Thyroid gland (tissue), 4 donors: ENCODE data around the gene GLRA3. TPM values are rescaled to one million over a fixed set of nuclear protein-coding genes. Genes with fewer than 3 reads are reported as not detected.

ENCODE experiments used
- DNase-seq, 2 donors: peaks; one replicate each; pipeline ENCODE4 v3.0.0-alpha.2; 2019
- H3K27ac ChIP-seq, 3 donors: fragments of 200-600 bp; sonication (generic); 1 replicate in 2 of 3; 2 replicates in 1 of 3; pipeline ENCODE4 v1.5.1; 2016 to 2019; ENCODE audit warnings: mild to moderate bottlenecking in 1 of 3, moderate library complexity in 1 of 3
- H3K27me3 ChIP-seq: fragments of 200-600 bp; sonication (generic); one replicate; pipeline ENCODE4 v1.5.1; 2019
- H3K36me3 ChIP-seq, 2 donors: fragments of 200-600 bp; sonication (generic); one replicate each; pipeline ENCODE4 v1.5.1; 2016 to 2019
- H3K4me1 ChIP-seq, 2 donors: fragments of 200-600 bp; sonication (generic); one replicate each; pipeline ENCODE4 v1.5.1; 2017 to 2019
- H3K4me3 ChIP-seq, 3 donors: fragments of 200-600 bp; sonication (generic); replicated peaks in 1 of 3; 1 replicate in 2 of 3; 2 replicates in 1 of 3; pipeline ENCODE4 v1.5.1; 2016; ENCODE audit warnings: mild to moderate bottlenecking in 1 of 3
- H3K9me3 ChIP-seq: fragments of 200-600 bp; sonication (generic); one replicate; pipeline ENCODE4 v1.5.1; 2017
- POLR2A ChIP-seq, 2 donors: fragments of 450-650 bp; IDR thresholded peaks; one replicate each; pipeline ENCODE4 v1.6.1; 2017; ENCODE audit warnings: antibody characterized with exemption in 2 of 2, mild to moderate bottlenecking in 2 of 2, moderate library complexity in 1 of 2
- WGBS, 2 donors: methylation state at CpG; one replicate each; pipeline ENCODE4 v1.1.5; 2017; 5-methylcytosine and 5-hydroxymethylcytosine counted together
- intact Hi-C: fragments of 100-400 bp; cut with DNase I; formaldehyde crosslinking; loops from one replicate; pipeline ENCODE4 v1.15.1; 2023
- total RNA-seq, 4 donors: library from RNA; depleted of rRNA; stranded (reverse); fragments of >200 nt; gene quantifications; one replicate each; pipeline ENCODE4 v1.2.3, GENCODE V29; 2016
- TF ChIP-seq, protein P1 (sequence below), 6 experiments: fragments of 200-600 bp in 3 of 6; fragments of 450-650 bp in 3 of 6; sonication (generic) in 3 of 6; IDR thresholded peaks; one replicate each; pipeline ENCODE4 v1.5.1; 2016 to 2019; ENCODE audit warnings: antibody characterized with exemption in 6 of 6, mild to moderate bottlenecking in 2 of 6, inconsistent platforms in 1 of 6, moderate library complexity in 1 of 6

Gene GLRA3
- total RNA-seq, 4 donors from 2014 or later = not detected

DNA sequence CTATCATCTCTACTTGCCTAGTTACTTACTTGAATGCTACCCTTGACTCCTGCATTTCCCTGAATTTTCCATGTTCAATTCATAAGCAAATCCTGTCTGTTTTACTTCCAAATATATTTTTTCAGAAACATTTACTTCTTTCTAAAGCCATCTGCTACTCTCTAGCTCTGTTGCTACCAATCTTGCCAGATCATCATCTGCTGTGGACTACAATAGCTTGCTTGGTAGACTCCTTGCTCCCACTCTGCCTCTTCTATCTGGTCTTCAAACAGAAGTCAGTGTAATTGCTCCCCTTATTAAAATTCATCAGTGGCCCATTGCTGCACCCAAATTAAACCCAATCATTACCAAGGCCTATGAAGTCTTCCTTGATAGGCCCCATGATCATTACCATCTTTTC lies 155.2 kb downstream of the GLRA3 start:
- Histone ChIP-seq H3K4me3 (no peak overlapping the region), H3K27me3 (no peaks in the 10 kb centered on the region), H3K4me1 (no peaks in the 10 kb centered on the region), H3K27ac (no peak overlapping the region), H3K9me3 (no peaks in the 10 kb centered on the region), H3K36me3 (no peaks in the 10 kb centered on the region)
- intact Hi-C loops = no loop called here
- no peak for DNase-seq
- no peak for TF ChIP-seq POLR2A (IDR thresholded peaks at IDR 0.05)
- TF ChIP-seq, protein P1, sequence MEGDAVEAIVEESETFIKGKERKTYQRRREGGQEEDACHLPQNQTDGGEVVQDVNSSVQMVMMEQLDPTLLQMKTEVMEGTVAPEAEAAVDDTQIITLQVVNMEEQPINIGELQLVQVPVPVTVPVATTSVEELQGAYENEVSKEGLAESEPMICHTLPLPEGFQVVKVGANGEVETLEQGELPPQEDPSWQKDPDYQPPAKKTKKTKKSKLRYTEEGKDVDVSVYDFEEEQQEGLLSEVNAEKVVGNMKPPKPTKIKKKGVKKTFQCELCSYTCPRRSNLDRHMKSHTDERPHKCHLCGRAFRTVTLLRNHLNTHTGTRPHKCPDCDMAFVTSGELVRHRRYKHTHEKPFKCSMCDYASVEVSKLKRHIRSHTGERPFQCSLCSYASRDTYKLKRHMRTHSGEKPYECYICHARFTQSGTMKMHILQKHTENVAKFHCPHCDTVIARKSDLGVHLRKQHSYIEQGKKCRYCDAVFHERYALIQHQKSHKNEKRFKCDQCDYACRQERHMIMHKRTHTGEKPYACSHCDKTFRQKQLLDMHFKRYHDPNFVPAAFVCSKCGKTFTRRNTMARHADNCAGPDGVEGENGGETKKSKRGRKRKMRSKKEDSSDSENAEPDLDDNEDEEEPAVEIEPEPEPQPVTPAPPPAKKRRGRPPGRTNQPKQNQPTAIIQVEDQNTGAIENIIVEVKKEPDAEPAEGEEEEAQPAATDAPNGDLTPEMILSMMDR (IDR thresholded peaks at IDR 0.05) = no peak

DNA sequence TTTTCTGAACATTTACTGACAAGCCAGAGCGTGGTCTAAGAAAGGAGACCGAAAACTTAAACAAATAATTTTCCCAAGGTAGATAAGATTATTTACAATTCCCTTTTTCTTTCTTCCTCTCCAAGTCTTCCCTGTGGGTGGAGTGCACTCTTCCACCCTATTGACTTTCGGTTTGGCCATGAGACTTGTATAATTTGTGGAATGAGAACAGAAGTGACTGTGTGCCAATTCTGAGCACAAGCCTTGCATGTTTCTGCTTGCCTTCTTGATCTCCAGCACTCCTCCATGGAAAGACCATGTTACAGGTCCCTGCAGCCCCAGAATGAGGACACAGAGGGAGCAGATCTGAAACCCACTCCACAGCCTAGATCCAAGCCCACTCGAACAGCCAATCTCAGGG lies 156.8 kb downstream of the GLRA3 start:
- Histone ChIP-seq H3K9me3 (no peaks in the 10 kb centered on the region), H3K4me1 (no peaks in the 10 kb centered on the region), H3K27ac (no peak overlapping the region), H3K27me3 (no peaks in the 10 kb centered on the region), H3K4me3 (no peak overlapping the region), H3K36me3 (no peaks in the 10 kb centered on the region)
- WGBS, 2 donors = 80% methylated on average over 4 of the region's 4 CpGs
- TF ChIP-seq, protein P1 (IDR thresholded peaks at IDR 0.05) = no peak
- TF ChIP-seq POLR2A (IDR thresholded peaks at IDR 0.05) = no peak
- intact Hi-C loops = no loop called here
- DNase-seq = no peak

DNA sequence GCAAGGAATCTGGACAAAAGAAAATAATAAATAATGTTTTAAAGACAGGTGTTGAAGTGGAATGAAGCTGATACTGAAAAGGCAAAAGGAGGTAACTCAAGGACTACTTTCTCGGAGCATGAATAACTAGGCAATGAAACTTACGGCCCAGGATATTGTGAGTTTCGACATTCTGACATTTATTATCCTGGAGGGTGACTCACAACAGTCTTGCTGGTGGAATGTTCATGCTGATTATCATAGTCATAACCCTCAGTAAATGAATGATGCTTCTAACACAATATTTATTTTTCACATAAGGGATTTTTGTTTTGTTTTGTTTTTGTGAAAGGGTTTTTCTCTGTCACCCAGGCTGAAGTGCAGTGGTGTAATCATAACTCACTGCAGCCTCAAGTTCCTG lies 159.8 kb downstream of the GLRA3 start:
- H3K27me3 ChIP-seq = no peaks in the 10 kb centered on the region
- H3K4me3 ChIP-seq = no peak overlapping the region
- 79 to 83% methylated on average over 3 of the region's 3 CpGs for WGBS, 2 donors
- no peak overlapping the region for H3K27ac ChIP-seq
- H3K9me3 ChIP-seq = no peaks in the 10 kb centered on the region
- TF ChIP-seq, protein P1 (IDR thresholded peaks at IDR 0.05) = no peak
- no peak for TF ChIP-seq POLR2A (IDR thresholded peaks at IDR 0.05)
- DNase-seq = no peak
- no peaks in the 10 kb centered on the region for H3K4me1 ChIP-seq
- no peaks in the 10 kb centered on the region for H3K36me3 ChIP-seq
- intact Hi-C loops = no loop called here

DNA sequence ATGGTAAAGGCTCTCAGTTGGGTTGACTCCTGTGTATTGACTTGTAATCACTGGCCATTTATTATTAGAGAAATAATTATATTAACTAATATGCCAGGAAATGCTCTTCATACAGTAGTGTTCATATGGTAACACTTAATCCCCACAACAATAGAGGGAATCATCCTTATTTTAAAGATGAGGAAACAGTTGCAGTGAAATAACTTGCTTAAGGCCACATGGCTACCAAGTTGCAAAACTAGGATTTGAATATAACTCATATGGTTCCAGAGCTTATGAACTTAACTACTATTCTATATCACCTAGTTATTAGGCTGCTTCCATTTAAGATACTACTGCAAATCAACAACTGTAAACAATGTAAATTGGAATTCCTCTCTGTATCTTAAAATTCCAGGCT lies 163.2 kb downstream of the GLRA3 start:
- Histone ChIP-seq H3K27ac (no peak overlapping the region), H3K27me3 (no peaks in the 10 kb centered on the region), H3K36me3 (no peaks in the 10 kb centered on the region), H3K9me3 (no peaks in the 10 kb centered on the region), H3K4me3 (no peak overlapping the region), H3K4me1 (no peaks in the 10 kb centered on the region)
- no peak for DNase-seq
- no peak for TF ChIP-seq POLR2A (IDR thresholded peaks at IDR 0.05)
- TF ChIP-seq, protein P1 (IDR thresholded peaks at IDR 0.05) = no peak
- intact Hi-C loops = no loop called here

DNA sequence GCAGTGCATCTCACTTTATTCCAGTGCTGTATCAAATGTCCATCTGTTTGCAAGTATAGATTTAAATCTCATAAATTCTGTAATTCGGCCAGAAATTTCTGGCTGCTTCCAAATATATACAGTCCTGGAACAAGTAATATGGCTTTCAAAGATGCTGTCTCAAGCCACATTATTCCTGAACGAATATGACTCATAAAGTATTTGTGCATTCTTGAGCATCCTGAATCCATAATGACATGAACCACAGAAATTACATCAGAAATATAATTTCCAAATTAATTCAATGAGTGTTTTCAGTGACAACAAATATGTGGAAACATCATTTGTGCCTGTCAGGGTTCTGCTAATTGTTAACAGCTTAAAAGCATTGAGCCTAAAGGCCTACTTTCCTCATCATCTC lies 165.8 kb downstream of the GLRA3 start:
- H3K4me1 ChIP-seq = no peaks in the 10 kb centered on the region
- H3K4me3 ChIP-seq = no peak overlapping the region
- intact Hi-C loops = no loop called here
- DNase-seq = no peak
- 77 to 90% methylated on average over 2 of the region's 2 CpGs for WGBS, 2 donors
- H3K36me3 ChIP-seq = no peaks in the 10 kb centered on the region
- H3K9me3 ChIP-seq = no peaks in the 10 kb centered on the region
- no peak for TF ChIP-seq POLR2A (IDR thresholded peaks at IDR 0.05)
- TF ChIP-seq, protein P1 (IDR thresholded peaks at IDR 0.05) = no peak
- H3K27ac ChIP-seq = no peak overlapping the region
- H3K27me3 ChIP-seq = no peaks in the 10 kb centered on the region
